Activated T-helper 1 cell treated with anti-CD3 and anti-CD28 coated beads, Interleukin-12 subunit alpha, Interleukin-12 subunit beta, Interleukin-2, Interleukin-4 antibody, amounts not matched to agents 30 ng/mL and 10 ng/mL and 1 ng/mL, durations not matched to agents 14 hours and 24 hours and 36 hours (primary cell): ENCODE data around the gene TRPM3. TPM values are rescaled to one million over a fixed set of nuclear protein-coding genes. Genes with fewer than 3 reads are reported as not detected.

Source experiments
- DNase-seq: peaks from one replicate; pipeline ENCODE4 v3.0.0; 2021; ENCODE audit warnings: low spot score
- H3K27ac Mint-ChIP-seq: one replicate; pipeline ENCODE4 v1.8.0; 2021; ENCODE audit warnings: mild to moderate bottlenecking, mixed read lengths
- H3K27me3 Mint-ChIP-seq: one replicate; pipeline ENCODE4 v1.8.0; 2022; ENCODE audit warnings: mild to moderate bottlenecking, moderate library complexity, mixed read lengths; ENCODE audit not compliant: insufficient read depth
- H3K36me3 Mint-ChIP-seq: one replicate; pipeline ENCODE4 v1.8.0; 2021; ENCODE audit warnings: low read depth, mixed read lengths
- H3K4me1 Mint-ChIP-seq: one replicate; pipeline ENCODE4 v1.8.0; 2021; ENCODE audit warnings: low read depth, mixed read lengths
- H3K4me3 Mint-ChIP-seq: one replicate; pipeline ENCODE4 v1.8.0; 2021; ENCODE audit warnings: mild to moderate bottlenecking, moderate library complexity, mixed read lengths
- H3K9me3 Mint-ChIP-seq: one replicate; pipeline ENCODE4 v1.8.0; 2021; ENCODE audit warnings: mixed read lengths
- intact Hi-C: fragments of 100-400 bp; cut with micrococcal nuclease; formaldehyde crosslinking; loops from one replicate; pipeline ENCODE4 v1.15.1; 2024
- total RNA-seq: library from RNA; stranded (reverse); gene quantifications from 2 replicates; pipeline ENCODE4 v1.2.3, GENCODE V29; 2022

The TRPM3 gene
- total RNA-seq, 1 donor from 2014 or later, result not detected

DNA sequence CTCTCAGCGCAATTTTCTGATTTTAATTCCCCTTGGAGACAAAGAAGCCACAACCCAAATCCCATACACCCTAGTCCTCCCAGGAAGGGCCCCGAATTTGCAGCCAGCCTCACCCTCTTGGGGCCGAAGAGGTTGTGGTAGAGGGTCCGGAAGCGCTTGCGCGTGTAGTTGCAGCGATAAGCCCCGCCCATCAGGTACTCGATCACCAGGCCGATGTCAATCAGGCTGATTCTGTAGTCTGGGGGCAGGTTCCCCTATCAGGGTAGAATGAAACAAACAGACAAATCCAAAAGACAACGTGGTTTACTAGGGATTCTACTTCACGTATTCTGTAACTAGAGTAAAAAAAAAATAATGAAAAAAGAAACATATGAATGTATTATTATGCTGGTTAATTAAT lies 496.3 kb downstream of the TRPM3 start:
- Mint-ChIP-seq H3K27ac (no peak overlapping the region), H3K27me3 (peaks cover 7% of the 10 kb centered on the region), H3K9me3 (no peaks in the 10 kb centered on the region), H3K4me1 (no peaks in the 10 kb centered on the region), H3K36me3 (no peaks in the 10 kb centered on the region), H3K4me3 (no peak overlapping the region)
- no peak for DNase-seq
- intact Hi-C loops, result no loop called here

DNA sequence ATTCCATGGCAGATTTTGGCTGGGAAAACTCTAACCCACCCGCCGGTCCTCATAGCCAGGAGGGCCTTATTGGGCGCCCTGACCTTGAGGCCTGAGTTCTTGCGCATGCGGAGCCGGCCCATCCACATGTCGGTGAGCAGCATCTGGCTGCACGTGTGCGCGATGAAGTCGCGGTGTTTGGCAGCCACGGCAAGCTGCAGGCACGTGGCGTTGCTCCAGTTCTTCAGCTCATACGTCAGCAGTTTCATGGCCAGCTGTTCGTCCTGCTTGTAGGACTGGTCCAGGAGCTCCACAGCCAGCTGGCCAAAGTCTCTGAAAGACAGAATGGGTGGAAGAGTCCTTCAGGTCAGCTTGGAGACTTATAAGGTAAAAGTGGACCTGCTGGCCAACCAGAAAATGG lies 502.6 kb downstream of the TRPM3 start:
- H3K4me1 Mint-ChIP-seq, result no peaks in the 10 kb centered on the region
- H3K27me3 Mint-ChIP-seq, result no peaks in the 10 kb centered on the region
- DNase-seq, result no peak
- H3K36me3 Mint-ChIP-seq, result no peaks in the 10 kb centered on the region
- H3K9me3 Mint-ChIP-seq, result no peaks in the 10 kb centered on the region
- H3K4me3 Mint-ChIP-seq, result no peak overlapping the region
- intact Hi-C loops, result no loop called here
- H3K27ac Mint-ChIP-seq, result no peak overlapping the region

DNA sequence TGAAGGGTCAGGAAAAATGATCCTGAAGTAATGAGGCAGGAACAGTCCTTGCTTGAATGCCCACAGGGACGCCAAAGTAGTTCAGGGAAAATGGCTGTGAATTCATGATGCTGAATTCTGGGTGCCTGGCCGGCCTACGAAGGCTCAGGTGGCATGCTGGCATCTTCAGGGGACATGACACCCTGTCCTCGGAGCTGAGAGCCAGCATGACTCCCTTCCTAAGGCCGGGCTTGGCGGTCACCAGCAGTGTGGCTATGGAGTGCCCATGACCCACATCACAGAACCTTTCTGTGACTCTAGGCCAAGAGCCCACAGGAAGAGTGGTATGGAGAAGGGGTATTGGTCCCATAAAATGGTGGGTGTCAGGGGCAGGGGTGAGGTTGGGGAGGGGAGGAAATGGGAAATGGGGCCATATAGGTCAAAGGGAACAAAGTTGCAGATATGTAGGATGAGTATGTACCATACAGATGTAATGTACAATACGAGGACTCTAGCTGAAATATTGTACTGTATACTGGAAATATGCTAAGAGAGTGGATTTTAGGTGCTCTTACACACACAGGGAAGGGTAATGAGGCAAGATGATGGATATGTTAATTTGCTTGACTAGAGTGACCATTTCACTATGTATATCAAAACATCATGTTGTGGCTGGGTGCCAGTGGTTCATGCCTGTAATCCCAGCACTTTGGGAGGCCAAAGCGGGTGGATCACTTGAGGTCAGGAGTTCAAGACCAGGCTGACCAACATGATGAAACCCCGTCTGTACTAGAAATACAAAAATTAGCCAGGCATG lies 504.2 kb downstream of the TRPM3 start:
- H3K4me3 Mint-ChIP-seq, result no peak overlapping the region
- no peaks in the 10 kb centered on the region for H3K4me1 Mint-ChIP-seq
- no peak overlapping the region for H3K27ac Mint-ChIP-seq
- no peak for DNase-seq
- H3K27me3 Mint-ChIP-seq, result peaks cover under 1% of the 10 kb centered on the region
- H3K9me3 Mint-ChIP-seq, result no peaks in the 10 kb centered on the region
- no peaks in the 10 kb centered on the region for H3K36me3 Mint-ChIP-seq
- intact Hi-C loops, result no loop called here

DNA sequence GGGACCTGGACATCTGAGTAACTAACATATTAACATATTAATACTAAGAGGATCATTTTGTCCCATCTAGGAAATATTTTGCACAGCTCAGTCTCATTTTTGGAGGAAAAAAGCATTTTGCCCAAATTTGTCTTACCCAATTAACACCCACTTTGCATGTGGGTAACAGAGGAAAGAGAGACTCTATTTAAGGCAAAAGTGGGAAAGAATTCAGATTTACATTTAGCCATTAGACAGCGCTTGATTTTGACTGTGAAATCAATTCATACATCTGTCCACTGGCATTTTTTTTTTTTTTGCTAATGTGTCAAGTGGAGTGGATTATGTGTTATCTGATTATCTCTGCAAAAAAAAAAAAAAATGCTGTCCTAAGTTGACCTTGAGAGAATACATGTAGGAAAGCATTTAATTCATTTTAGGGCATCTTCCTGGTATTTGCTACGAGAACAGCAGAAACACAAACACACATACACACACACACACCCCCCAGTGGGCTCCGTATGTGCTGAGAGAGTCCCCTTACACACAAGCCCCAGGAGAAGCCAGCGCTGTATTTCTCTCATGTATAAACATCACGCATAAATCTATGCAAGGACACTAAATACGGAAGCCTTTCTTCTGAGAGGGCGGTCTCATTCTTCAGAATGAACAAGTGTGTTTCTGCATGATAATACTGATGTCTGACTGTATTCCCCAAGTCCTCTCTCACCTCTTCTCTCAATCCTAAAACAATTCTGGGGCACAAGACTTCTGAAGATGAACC lies 505.0 kb downstream of the TRPM3 start:
- intact Hi-C loops, result no loop called here
- Mint-ChIP-seq H3K4me1 (no peaks in the 10 kb centered on the region), H3K36me3 (no peaks in the 10 kb centered on the region), H3K9me3 (no peaks in the 10 kb centered on the region), H3K27ac (no peak overlapping the region), H3K27me3 (peaks cover 3% of the 10 kb centered on the region), H3K4me3 (no peak overlapping the region)
- no peak for DNase-seq

DNA sequence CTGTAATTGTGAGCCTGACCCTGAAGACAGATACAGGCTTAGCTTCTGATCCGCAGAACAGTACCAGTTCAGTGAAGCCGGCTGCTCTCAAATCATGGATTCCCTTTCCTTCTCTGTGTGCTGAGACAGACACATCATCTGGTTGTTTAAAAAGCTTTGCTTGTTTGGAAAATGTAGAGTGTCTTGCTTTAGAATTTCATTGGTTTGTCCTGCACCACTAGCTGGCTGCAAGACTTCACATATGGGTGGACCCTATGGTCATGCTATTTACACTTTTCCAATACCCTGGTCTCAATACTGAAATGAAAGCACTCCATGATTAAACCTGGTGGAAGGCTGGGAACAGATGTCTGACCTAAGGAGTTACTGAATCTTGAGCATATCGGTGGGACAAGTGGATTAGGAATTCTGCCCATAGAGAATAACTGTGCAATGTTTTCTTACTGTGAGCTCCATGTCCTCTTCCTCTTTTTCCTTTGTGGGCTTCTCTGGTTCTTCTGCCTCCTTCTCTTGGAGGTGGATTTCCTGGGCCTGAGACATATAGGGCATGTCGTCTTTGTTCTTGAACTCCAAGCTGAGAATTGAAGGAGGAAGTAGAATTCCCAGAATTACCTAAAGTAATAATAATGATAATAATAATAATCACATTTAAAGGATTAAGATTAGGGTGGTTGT lies 505.8 kb downstream of the TRPM3 start:
- Mint-ChIP-seq H3K36me3 (no peaks in the 10 kb centered on the region), H3K4me1 (no peaks in the 10 kb centered on the region), H3K4me3 (no peak overlapping the region), H3K9me3 (no peaks in the 10 kb centered on the region), H3K27ac (no peak overlapping the region), H3K27me3 (peaks cover 3% of the 10 kb centered on the region)
- DNase-seq, result no peak
- intact Hi-C loops, result no loop called here

DNA sequence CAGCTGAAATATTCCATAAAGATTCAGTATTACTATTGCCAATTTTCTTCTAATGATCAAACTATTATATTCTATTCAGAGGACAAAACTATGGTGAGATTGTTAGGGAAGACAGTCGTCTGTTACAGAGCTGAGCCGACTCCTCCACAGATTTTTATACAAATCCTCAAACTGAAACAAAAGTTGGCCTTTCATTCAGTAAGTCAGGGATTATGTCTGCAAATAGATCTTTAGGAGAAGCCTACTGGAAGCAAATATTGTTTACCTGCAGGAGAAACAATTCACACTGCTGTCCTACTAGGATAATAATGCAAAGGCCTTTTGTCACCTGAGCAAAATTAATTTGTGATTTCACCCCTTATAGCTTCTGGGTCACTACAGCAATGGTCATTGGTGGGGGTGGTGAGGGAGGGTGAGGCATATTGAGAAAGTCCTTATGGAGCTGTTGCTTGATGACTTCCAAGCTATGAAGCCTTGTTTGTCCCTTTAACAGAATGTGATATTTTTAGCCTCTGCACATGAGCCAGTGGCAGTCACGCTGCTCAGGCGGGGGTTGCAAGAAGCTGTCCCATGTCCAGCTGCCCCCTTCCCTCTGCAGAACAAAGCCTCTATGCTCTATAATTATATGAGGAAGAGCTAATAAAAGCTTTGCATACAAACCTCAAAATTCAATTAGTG lies 506.5 kb downstream of the TRPM3 start:
- Mint-ChIP-seq H3K9me3 (no peaks in the 10 kb centered on the region), H3K27ac (no peak overlapping the region), H3K36me3 (no peaks in the 10 kb centered on the region), H3K27me3 (peaks cover 3% of the 10 kb centered on the region), H3K4me3 (no peak overlapping the region), H3K4me1 (no peaks in the 10 kb centered on the region)
- no peak for DNase-seq
- intact Hi-C loops, result no loop called here

DNA sequence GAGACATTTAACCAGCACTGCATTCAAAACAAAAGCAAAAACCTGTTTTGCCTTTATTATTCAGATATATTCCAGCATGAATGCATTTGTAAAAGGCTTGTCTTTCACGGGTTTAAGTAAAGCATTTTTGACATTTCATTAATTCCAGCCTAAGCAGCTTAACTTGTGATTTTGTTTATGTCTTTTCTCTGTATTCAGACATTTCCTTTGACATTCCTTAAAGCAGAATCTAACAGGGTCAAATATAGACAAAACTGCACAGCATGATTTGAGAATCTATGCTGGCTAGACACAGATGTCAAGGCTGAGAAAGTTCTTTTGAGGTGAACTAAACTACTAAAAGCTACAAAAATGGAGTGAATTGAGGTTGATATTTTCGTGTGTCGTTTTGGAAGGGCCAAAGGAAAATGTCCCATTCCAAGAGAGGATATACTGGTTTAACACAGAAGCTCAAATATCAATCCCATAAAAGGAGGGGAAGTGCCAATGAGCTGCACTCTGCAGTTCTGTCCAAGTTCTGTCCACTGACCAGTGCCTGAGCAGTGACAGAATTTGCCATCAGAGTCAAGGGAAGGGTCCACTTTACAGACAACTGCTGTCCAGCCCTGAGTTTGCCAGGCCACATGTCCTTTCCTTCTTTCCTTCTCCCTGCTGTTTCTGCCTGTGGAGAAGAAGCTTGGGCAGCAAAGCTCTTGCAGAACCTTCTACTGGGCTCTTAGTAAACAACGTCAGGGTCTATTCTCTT lies 508.2 kb downstream of the TRPM3 start:
- Mint-ChIP-seq H3K27ac (no peak overlapping the region), H3K36me3 (no peaks in the 10 kb centered on the region), H3K4me1 (no peaks in the 10 kb centered on the region), H3K4me3 (no peak overlapping the region), H3K9me3 (no peaks in the 10 kb centered on the region), H3K27me3 (peaks cover 3% of the 10 kb centered on the region)
- intact Hi-C loops, result no loop called here
- DNase-seq, result no peak

DNA sequence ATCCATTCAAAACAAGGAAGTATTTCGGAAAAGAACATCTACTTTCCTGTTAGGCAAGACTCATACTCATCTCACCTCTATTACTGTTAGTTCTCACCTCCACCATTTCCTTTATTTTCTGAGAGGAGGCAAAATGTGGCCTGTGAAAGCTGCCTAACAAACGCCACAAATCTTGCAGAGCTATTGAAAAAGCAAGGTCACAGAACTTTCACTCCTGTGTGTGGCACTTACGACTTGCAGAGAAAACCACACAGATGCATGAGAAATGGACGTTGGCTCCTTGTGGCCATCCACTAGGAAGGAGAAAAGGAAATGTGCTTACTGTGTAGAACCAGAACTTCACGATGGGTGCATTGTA lies 511.2 kb downstream of the TRPM3 start:
- H3K4me1 Mint-ChIP-seq, result no peaks in the 10 kb centered on the region
- H3K27ac Mint-ChIP-seq, result no peak overlapping the region
- intact Hi-C loops, result no loop called here
- peaks cover 3% of the 10 kb centered on the region for H3K27me3 Mint-ChIP-seq
- DNase-seq, result no peak
- no peak overlapping the region for H3K4me3 Mint-ChIP-seq
- H3K9me3 Mint-ChIP-seq, result no peaks in the 10 kb centered on the region
- H3K36me3 Mint-ChIP-seq, result no peaks in the 10 kb centered on the region

DNA sequence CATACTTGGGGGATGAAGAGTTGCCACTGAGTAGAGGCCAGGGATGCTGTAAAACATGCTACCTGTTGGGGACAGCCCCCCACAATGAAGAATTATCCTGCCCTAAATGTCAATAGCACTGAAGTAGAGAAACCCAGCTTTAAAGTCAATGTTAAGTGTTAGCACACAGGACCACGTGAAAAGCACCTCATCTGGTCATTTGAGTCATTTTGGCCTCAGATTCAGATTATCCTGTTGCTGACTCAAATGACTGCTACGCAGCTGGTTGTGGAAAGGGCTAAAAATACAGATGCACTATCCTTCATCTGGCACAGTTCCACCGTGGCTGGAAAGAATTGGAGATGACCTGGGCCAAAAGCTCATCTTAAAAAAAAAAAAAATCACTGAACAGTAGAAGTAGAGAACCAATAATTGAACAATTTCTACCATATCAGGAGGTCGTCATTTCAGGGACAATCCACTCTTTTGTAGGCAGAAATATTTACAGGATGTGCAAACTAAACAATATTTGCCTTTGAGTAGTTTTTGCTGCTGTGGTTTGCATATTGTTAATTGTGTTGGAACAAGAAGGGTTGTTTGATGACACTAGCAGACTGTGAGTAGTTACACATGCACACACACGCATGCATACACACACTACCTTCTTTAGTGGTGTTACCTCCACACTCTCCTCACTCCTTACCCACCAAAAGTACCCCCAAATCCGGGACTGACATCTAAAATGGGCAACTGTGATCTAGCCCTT lies 511.7 kb downstream of the TRPM3 start:
- Mint-ChIP-seq H3K27me3 (peaks cover 3% of the 10 kb centered on the region), H3K4me3 (no peak overlapping the region), H3K9me3 (no peaks in the 10 kb centered on the region), H3K36me3 (no peaks in the 10 kb centered on the region), H3K27ac (no peak overlapping the region), H3K4me1 (no peaks in the 10 kb centered on the region)
- intact Hi-C loops, result no loop called here
- no peak for DNase-seq

DNA sequence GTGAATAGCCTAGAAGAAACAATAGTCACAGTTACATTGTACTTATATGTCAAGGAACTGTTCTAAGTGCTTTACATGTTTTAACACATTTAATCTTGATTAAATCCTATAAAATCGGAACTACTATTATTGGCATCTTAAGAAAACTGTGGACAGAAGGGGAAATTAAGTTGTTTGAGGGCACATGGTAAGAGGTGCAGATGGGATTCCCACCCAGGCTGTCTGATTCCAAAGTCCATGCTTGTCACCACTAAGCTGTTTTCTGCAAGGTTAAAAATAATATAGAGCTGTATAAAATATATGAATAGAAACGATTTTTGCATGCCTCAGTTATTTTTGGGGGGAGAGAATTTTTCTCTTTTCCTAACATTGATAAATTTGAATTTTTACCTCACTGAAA lies 512.4 kb downstream of the TRPM3 start:
- Mint-ChIP-seq H3K4me1 (no peaks in the 10 kb centered on the region), H3K9me3 (no peaks in the 10 kb centered on the region), H3K27me3 (peaks cover 3% of the 10 kb centered on the region), H3K4me3 (no peak overlapping the region), H3K36me3 (no peaks in the 10 kb centered on the region), H3K27ac (no peak overlapping the region)
- no peak for DNase-seq
- intact Hi-C loops, result no loop called here

DNA sequence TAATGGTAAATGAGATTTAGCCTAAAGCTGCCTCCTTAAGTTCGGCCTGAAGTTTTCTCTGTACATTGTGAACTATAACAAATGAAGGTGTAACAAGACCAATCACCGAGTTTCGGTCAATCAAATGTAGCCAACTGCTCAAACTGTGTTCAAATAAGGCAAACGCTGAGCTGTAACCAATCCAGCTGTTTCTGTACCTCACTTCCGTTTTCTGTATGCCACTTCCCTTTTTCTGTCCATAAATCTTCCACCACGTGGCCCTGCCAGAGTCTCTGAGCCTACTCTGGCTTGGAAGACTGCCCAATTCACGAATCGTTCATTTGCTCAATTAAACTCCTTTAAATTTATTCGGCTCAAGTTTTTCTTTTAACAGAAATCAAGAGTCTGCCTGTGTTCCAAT lies 513.5 kb downstream of the TRPM3 start:
- no peaks in the 10 kb centered on the region for H3K36me3 Mint-ChIP-seq
- H3K27ac Mint-ChIP-seq, result peak overlapping the region; percentile 47
- no peak overlapping the region for H3K4me3 Mint-ChIP-seq
- H3K9me3 Mint-ChIP-seq, result no peaks in the 10 kb centered on the region
- no peak for DNase-seq
- H3K27me3 Mint-ChIP-seq, result peaks cover 3% of the 10 kb centered on the region
- no peaks in the 10 kb centered on the region for H3K4me1 Mint-ChIP-seq
- intact Hi-C loops, result no loop called here

DNA sequence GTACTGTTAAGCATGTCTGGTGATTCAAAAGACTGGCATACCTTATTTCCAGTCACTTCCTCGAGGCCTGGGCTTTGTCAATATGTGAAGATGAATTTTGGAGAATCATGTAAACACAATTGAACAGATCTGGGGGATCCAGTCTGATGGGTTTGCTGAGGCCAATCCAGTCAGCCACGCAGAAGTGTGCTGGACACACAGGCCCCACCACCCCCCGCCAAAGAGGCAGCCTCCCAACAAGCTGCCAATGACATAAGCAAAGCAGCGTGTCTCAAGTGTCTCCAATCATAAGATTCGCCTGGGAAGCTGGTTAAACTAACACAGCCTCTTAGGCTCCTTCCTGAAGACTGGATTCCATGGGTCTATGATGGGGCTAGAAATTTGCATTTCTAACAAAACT lies 514.1 kb downstream of the TRPM3 start:
- intact Hi-C loops, result no loop called here
- no peak for DNase-seq
- Mint-ChIP-seq H3K4me1 (no peaks in the 10 kb centered on the region), H3K36me3 (no peaks in the 10 kb centered on the region), H3K9me3 (no peaks in the 10 kb centered on the region), H3K27me3 (peaks cover 3% of the 10 kb centered on the region), H3K4me3 (no peak overlapping the region), H3K27ac (no peak overlapping the region)
